ENCODE data around the gene VANGL1.

VANGL1 gene

DNA sequence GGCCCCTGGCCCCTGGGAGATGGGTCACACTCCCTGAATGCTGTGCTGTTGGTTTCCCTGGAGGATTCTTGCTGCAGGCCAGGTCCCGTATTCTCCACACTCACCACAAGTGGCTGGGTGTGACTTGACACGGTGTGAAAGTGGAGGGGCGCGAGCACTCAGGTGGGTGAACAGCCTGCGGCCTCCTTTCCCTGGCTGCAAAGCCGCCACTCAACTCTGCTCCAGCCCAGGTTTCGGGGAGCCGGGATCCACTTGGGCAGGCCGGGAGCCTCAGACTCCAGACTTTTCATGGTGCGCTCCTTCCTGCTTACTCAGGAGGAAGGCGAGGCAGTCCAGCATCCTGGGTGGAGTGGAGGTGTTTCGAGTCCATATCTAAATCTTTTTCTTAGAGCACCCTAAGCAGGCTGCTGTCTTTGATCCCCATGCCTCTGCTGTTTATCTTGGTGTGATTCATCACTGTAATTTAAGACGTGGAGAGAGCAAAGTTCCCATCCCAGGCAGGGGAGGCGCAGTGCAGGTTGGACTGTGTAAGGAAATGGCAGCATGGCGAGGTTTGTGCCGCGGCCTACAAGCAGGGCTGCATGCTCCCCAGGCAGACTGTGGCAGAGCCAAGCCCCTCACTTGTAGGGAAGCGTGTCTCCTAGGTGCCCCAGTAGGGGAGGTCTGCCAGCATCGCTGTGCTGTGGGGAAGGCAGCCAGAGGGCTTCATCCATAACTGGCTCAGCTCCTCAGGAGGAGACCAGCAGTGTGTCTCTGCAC is 29.6 kb downstream of the VANGL1 start:
- H3K4me3 ChIP-seq (ENCODE audit: low read depth, low read length) = no peak overlapping the region
- no peak for DNase-seq (ENCODE audit: low read depth)
- TF ChIP-seq, protein P1, sequence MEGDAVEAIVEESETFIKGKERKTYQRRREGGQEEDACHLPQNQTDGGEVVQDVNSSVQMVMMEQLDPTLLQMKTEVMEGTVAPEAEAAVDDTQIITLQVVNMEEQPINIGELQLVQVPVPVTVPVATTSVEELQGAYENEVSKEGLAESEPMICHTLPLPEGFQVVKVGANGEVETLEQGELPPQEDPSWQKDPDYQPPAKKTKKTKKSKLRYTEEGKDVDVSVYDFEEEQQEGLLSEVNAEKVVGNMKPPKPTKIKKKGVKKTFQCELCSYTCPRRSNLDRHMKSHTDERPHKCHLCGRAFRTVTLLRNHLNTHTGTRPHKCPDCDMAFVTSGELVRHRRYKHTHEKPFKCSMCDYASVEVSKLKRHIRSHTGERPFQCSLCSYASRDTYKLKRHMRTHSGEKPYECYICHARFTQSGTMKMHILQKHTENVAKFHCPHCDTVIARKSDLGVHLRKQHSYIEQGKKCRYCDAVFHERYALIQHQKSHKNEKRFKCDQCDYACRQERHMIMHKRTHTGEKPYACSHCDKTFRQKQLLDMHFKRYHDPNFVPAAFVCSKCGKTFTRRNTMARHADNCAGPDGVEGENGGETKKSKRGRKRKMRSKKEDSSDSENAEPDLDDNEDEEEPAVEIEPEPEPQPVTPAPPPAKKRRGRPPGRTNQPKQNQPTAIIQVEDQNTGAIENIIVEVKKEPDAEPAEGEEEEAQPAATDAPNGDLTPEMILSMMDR (IDR thresholded peaks at IDR 0.05; ENCODE audit: insufficient read depth, low read depth, low read length, missing control alignments) = no peak

DNA sequence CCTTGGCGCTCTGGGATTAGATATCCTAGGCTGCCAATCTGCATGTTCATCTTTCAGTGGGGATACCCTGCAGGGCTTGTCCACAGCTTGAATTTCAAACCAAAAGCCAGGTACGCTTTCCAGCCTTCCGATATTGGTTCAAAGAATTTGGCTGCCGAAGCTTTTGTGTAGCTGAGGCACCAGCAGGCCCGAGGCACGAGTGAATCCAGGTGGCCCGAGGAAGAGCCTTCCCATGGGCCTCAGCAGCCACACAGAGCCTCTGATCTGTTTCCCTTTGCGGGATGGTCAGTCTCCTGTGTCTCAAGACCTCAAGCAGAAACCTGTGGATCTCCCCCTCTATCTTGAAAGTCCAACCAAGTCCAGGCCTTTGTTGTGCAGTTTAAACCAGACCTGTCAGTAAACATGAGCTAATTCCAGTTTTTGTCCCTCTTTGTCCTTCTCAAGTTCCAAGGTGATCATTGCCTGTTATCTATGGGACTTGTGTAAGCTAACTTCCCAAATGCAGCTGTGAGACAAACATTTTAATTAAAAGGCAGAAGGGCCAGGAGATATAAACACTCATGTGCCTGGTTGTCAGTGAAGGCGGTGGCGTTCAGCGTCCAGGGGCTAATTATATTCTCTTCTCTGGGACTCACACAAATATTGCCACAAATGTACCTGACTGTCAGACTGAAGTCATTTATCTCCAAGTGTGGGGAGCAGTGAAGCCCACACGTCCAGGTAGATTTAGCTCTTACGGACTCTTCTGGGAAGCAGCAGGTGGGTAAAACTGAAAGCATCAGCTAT is 30.6 kb downstream of the VANGL1 start:
- TF ChIP-seq, protein P1 (IDR thresholded peaks at IDR 0.05; ENCODE audit: insufficient read depth, low read depth, low read length, missing control alignments) = no peak
- no peak overlapping the region for H3K4me3 ChIP-seq (ENCODE audit: low read depth, low read length)
- no peak for DNase-seq (ENCODE audit: low read depth)

DNA sequence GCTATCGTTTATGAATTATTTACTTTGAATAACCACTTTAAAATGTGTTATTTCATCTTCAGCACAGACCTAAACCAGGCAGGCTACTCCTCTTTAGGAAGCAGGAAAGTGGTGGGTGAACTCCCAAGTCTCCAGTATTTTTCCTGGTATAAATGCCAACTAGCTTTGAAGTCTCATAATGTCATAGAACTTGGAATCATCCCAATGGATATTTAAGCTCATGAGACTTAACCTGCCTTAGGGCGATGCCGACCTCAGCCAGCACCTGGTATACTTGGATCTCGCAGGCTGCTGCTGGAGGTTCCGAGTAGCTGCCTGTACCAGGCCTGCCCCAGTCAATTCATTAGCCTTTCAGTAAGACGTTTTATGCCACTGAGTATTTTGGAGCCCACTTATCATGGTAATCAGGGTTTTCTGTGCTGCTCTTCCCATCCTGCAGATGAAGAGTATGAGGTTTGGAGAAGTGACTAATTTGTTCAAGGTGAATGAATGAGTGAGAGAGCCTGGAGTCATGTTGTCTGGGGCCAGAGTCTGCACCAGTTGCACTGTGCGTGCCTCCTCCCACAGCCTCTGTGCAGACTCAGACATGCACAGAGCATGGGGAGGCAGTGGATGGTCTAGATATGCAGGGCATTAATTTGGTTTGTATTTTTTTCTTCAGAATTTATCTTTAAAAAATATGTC is 34.9 kb downstream of the VANGL1 start:
- H3K4me3 ChIP-seq (ENCODE audit: low read depth, low read length) = no peak overlapping the region
- TF ChIP-seq, protein P1 (IDR thresholded peaks at IDR 0.05; ENCODE audit: insufficient read depth, low read depth, low read length, missing control alignments) = no peak
- DNase-seq (ENCODE audit: low read depth) = no peak

DNA sequence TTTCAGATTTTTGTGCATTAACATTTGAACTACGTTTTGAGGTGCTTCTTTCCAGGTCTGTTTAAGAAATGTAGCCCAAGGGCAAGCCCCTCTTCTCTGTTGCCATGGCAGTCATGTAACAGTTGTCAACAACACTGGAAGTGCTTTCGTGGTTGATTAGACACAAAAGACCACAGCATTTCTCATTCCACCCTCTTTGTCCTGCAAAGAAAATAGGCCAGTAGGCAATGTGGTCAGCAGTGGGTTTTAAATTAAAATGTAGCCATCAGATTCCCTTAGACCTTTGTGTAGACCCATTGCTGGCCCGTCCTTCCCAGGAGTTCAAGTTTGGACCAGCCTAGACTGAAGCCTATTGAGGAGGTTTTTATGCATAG is 35.4 kb downstream of the VANGL1 start:
- no peak overlapping the region for H3K4me3 ChIP-seq (ENCODE audit: low read depth, low read length)
- TF ChIP-seq, protein P1 (IDR thresholded peaks at IDR 0.05; ENCODE audit: insufficient read depth, low read depth, low read length, missing control alignments) = no peak
- peak; percentile 55 for DNase-seq (ENCODE audit: low read depth)

DNA sequence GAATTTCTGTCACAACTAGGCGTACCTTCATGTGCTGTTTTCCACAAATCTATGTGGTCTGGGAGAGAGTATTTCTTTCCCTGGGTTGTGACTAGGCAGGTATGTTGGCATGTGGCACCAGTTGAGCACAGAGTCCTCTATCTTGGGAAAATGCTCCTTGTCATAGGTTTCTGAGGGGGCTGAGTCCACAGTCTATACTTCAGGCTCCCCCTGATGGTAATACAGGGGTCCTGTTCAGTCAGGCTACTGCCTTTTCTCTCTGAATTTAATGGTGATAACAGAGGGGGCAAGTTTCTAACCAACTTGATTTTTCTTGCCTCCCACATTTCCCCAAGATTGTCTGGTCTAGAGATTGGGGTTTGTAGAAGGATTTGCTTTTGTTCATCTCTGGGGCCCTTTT is 35.8 kb downstream of the VANGL1 start:
- no peak overlapping the region for H3K4me3 ChIP-seq (ENCODE audit: low read depth, low read length)
- no peak for DNase-seq (ENCODE audit: low read depth)
- TF ChIP-seq, protein P1 (IDR thresholded peaks at IDR 0.05; ENCODE audit: insufficient read depth, low read depth, low read length, missing control alignments) = no peak

DNA sequence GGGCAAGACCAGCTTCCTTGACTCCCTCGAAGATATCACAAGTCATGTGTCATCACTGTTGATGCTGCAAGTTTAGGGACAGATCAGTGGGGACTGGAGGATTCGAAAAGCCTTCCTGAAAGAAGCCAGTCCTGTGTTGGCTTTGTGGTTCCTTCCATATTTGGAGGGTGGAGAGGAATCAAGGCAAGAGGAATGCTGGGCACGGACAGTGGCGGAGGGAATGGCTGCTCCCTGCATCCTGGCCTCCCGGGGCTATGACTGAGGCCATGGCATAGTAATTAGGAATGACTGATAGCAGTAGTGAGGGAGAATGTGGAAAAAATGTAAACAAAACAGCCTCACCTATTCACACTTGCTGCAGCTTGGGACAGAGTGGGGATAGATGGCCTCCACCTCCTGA is 36.4 kb downstream of the VANGL1 start:
- no peak for DNase-seq (ENCODE audit: low read depth)
- no peak overlapping the region for H3K4me3 ChIP-seq (ENCODE audit: low read depth, low read length)
- TF ChIP-seq, protein P1 (IDR thresholded peaks at IDR 0.05; ENCODE audit: insufficient read depth, low read depth, low read length, missing control alignments) = no peak

Data from GM12865 (cell line).